ENCODE data around the gene SPINK6.

- no peak for TF ChIP-seq CTCF (IDR thresholded peaks at IDR 0.05)
- no peak for TF ChIP-seq EP300 (IDR thresholded peaks at IDR 0.05)
- TF ChIP-seq POLR2A (IDR thresholded peaks at IDR 0.05; ENCODE audit: low read length): no peak
- no peak for TF ChIP-seq USF2 (IDR thresholded peaks at IDR 0.05)
Measured at GRCh38 chr5:148205044-148205806, 2.4 kb downstream of the SPINK6 start.
